Measurements from ENCODE around the gene ZSWIM9. TPM values are rescaled to one million over a fixed set of nuclear protein-coding genes. Genes with fewer than 3 reads are reported as not detected.

Gene ZSWIM9
- total and polyA plus RNA-seq, 2 donors (not counting 1 experiment from before 2014, with no cell fraction given), result 0.39 to 5.1 TPM

GRCh38 chr19:48194844-48195830 is 24.7 kb downstream of the ZSWIM9 start:
- TF ChIP-seq CTCF (conservative IDR thresholded peaks at IDR 0.05 in 1 of 2, IDR thresholded peaks at IDR 0.05 in 1 of 2; ENCODE audit: low read depth in 1 of 2, low read length in 2 of 2), result no peak
- TF ChIP-seq EZH2 (IDR thresholded peaks at IDR 0.05; ENCODE audit: low read length, missing control alignments), result no peak
- H3K9ac ChIP-seq (ENCODE audit: insufficient read depth, low read length), result no peak overlapping the region
- no peak overlapping the region for H3K4me2 ChIP-seq (ENCODE audit: extremely low read depth, insufficient read depth, low read length)
- no peaks in the 10 kb centered on the region for H3K27me3 ChIP-seq (ENCODE audit: control insufficient read depth, insufficient read depth, low read length)
- H3K36me3 ChIP-seq (ENCODE audit: control insufficient read depth, insufficient read depth, low read length), result no peaks in the 10 kb centered on the region
- H3K9me3 ChIP-seq (ENCODE audit: control insufficient read depth, insufficient read depth, low read depth, low read length), result no peaks in the 10 kb centered on the region
- H3K4me3 ChIP-seq (replicated peaks in 1 of 4; ENCODE audit: control extremely low read depth in 1 of 4, insufficient read depth in 1 of 4, low read depth in 3 of 4, low read length in 4 of 4), result no peak overlapping the region
- no peak overlapping the region for H2AFZ ChIP-seq (ENCODE audit: low read length)
- H4K20me1 ChIP-seq (ENCODE audit: control insufficient read depth, extremely low read depth, insufficient read depth, low read length), result no peaks in the 10 kb centered on the region
- H3K79me2 ChIP-seq (ENCODE audit: control insufficient read depth, insufficient read depth, low read length), result no peaks in the 10 kb centered on the region
- no peak for DNase-seq (ENCODE audit: low read depth in 2 of 2)
- H3K27ac ChIP-seq (ENCODE audit: insufficient read depth, low read length), result no peak overlapping the region
- peaks cover 2% of the 10 kb centered on the region for H3K4me1 ChIP-seq (ENCODE audit: control insufficient read depth, extremely low read depth, insufficient read depth, low read length)

GRCh38 chr19:48196321-48196763 is 25.9 kb downstream of the ZSWIM9 start:
- Histone ChIP-seq H3K27me3 (ENCODE audit: control insufficient read depth, insufficient read depth, low read length) (no peaks in the 10 kb centered on the region), H3K36me3 (ENCODE audit: control insufficient read depth, insufficient read depth, low read length) (no peaks in the 10 kb centered on the region), H2AFZ (ENCODE audit: low read length) (no peak overlapping the region), H3K4me2 (ENCODE audit: extremely low read depth, insufficient read depth, low read length) (no peak overlapping the region), H4K20me1 (ENCODE audit: control insufficient read depth, extremely low read depth, insufficient read depth, low read length) (no peaks in the 10 kb centered on the region), H3K4me3 (replicated peaks in 1 of 4; ENCODE audit: control extremely low read depth in 1 of 4, insufficient read depth in 1 of 4, low read depth in 3 of 4, low read length in 4 of 4) (no peak overlapping the region), H3K27ac (ENCODE audit: insufficient read depth, low read length) (no peak overlapping the region), H3K79me2 (ENCODE audit: control insufficient read depth, insufficient read depth, low read length) (no peaks in the 10 kb centered on the region), H3K9ac (ENCODE audit: insufficient read depth, low read length) (no peak overlapping the region), H3K9me3 (ENCODE audit: control insufficient read depth, insufficient read depth, low read depth, low read length) (no peaks in the 10 kb centered on the region), H3K4me1 (ENCODE audit: control insufficient read depth, extremely low read depth, insufficient read depth, low read length) (peaks cover 2% of the 10 kb centered on the region)
- no peak for DNase-seq (ENCODE audit: low read depth in 2 of 2)
- TF ChIP-seq CTCF (conservative IDR thresholded peaks at IDR 0.05 in 1 of 2, IDR thresholded peaks at IDR 0.05 in 1 of 2; ENCODE audit: low read depth in 1 of 2, low read length in 2 of 2), result no peak
- TF ChIP-seq EZH2 (IDR thresholded peaks at IDR 0.05; ENCODE audit: low read length, missing control alignments), result no peak

- TF ChIP-seq CTCF (conservative IDR thresholded peaks at IDR 0.05 in 1 of 2, IDR thresholded peaks at IDR 0.05 in 1 of 2; ENCODE audit: low read depth in 1 of 2, low read length in 2 of 2) (no peak), EZH2 (IDR thresholded peaks at IDR 0.05; ENCODE audit: low read length, missing control alignments) (no peak)
- H3K27ac ChIP-seq (ENCODE audit: insufficient read depth, low read length), result no peak overlapping the region
- no peak overlapping the region for H2AFZ ChIP-seq (ENCODE audit: low read length)
- no peaks in the 10 kb centered on the region for H3K36me3 ChIP-seq (ENCODE audit: control insufficient read depth, insufficient read depth, low read length)
- no peak overlapping the region for H3K4me2 ChIP-seq (ENCODE audit: extremely low read depth, insufficient read depth, low read length)
- no peaks in the 10 kb centered on the region for H3K27me3 ChIP-seq (ENCODE audit: control insufficient read depth, insufficient read depth, low read length)
- H3K79me2 ChIP-seq (ENCODE audit: control insufficient read depth, insufficient read depth, low read length), result no peaks in the 10 kb centered on the region
- H3K4me1 ChIP-seq (ENCODE audit: control insufficient read depth, extremely low read depth, insufficient read depth, low read length), result peaks cover 2% of the 10 kb centered on the region
- no peak for DNase-seq (ENCODE audit: low read depth in 2 of 2)
- no peak overlapping the region for H3K9ac ChIP-seq (ENCODE audit: insufficient read depth, low read length)
- no peaks in the 10 kb centered on the region for H4K20me1 ChIP-seq (ENCODE audit: control insufficient read depth, extremely low read depth, insufficient read depth, low read length)
- no peaks in the 10 kb centered on the region for H3K9me3 ChIP-seq (ENCODE audit: control insufficient read depth, insufficient read depth, low read depth, low read length)
- H3K4me3 ChIP-seq (replicated peaks in 1 of 4; ENCODE audit: control extremely low read depth in 1 of 4, insufficient read depth in 1 of 4, low read depth in 3 of 4, low read length in 4 of 4), result no peak overlapping the region
Measured at GRCh38 chr19:48196933-48197665, 26.6 kb downstream of the ZSWIM9 start.

Data from fibroblast of lung (primary cell).